Panc1 (cell line): ENCODE measurements around the gene GFY. TPM values are rescaled to one million over a fixed set of nuclear protein-coding genes. Genes with fewer than 3 reads are reported as not detected.

ENCODE experiments used
- ATAC-seq: fragments of 200-7000 bp; cut with Tn5 transposase; 2 replicates; pipeline ENCODE4 v1.9.1; 2020; ENCODE audit warnings: mild to moderate bottlenecking, moderate library complexity
- BruUV-seq: library from RNA; stranded (reverse); fragments of 400-500 nt; replicated peaks from 2 replicates; lab custom pipeline; 2021; lab: Mats Ljungman, UMichigan
- CTCF ChIA-PET: fragments of 300-600 bp; sonication (Branson Sonifier 250); formaldehyde crosslinking; loops from one replicate; lab custom pipeline; 2022; ENCODE audit warnings: antibody characterized with exemption; lab: Charles Lee
- POLR2A ChIA-PET: fragments of 300-600 bp; sonication (Branson Sonifier 250); formaldehyde crosslinking; loops from one replicate; lab custom pipeline; 2022; ENCODE audit warnings: antibody characterized with exemption; lab: Charles Lee
- DNase-seq: peaks from one replicate; pipeline ENCODE4 v3.0.0-alpha.2; 2010; ENCODE audit warnings: low read depth, low spot score
- H3K27ac ChIP-seq: 2 replicates; pipeline ENCODE4 v1.5.1; 2011; ENCODE audit warnings: mild to moderate bottlenecking, low read length, inconsistent platforms
- H3K27me3 ChIP-seq: fragments of 200-500 bp; sonication (Bioruptor generic); 2 replicates; pipeline ENCODE4 v1.6.0; 2014; ENCODE audit warnings: low read length, inconsistent platforms; ENCODE audit not compliant: control insufficient read depth, insufficient read depth
- H3K36me3 ChIP-seq: fragments of 200-500 bp; sonication (Bioruptor generic); 2 replicates; pipeline ENCODE4 v1.5.1; 2014; ENCODE audit warnings: inconsistent platforms, mild to moderate bottlenecking, low read length, moderate library complexity; ENCODE audit not compliant: control insufficient read depth, insufficient read depth
- H3K4me1 ChIP-seq: 2 replicates; pipeline ENCODE4 v1.5.1; 2011; ENCODE audit warnings: inconsistent platforms, mild to moderate bottlenecking, low read length, moderate library complexity; ENCODE audit not compliant: control insufficient read depth, insufficient read depth
- H3K4me3 ChIP-seq, 2 experiments: 2 replicates each; pipeline ENCODE4 v1.5.1; 2011 to 2012; ENCODE audit warnings: low read depth in 2 of 2, low read length in 2 of 2, mild to moderate bottlenecking in 2 of 2, inconsistent platforms in 1 of 2, moderate library complexity in 1 of 2
- H3K9me3 ChIP-seq: fragments of 200-500 bp; sonication (Bioruptor generic); 2 replicates; pipeline ENCODE4 v1.5.1; 2014; ENCODE audit warnings: low read depth, mild to moderate bottlenecking, inconsistent platforms, low read length, moderate library complexity; ENCODE audit not compliant: control insufficient read depth, insufficient read depth
- POLR2AphosphoS5 ChIP-seq: IDR thresholded peaks from 2 replicates; pipeline ENCODE4 v1.6.1; 2012; ENCODE audit warnings: mild to moderate bottlenecking, low read depth, low read length, moderate library complexity
- SIN3A ChIP-seq: IDR thresholded peaks from 2 replicates; pipeline ENCODE4 v1.6.1; 2012; ENCODE audit warnings: low read depth, mild to moderate bottlenecking, low read length, moderate library complexity, borderline replicate concordance; ENCODE audit not compliant: insufficient read depth
- TCF7L2 ChIP-seq: IDR thresholded peaks from 2 replicates; pipeline ENCODE4 v1.6.1; 2011; ENCODE audit warnings: mild to moderate bottlenecking, low read depth, low read length, inconsistent platforms
- in situ Hi-C: cut with HindIII; loops from 2 replicates; pipeline ENCODE4 v1.10.0; 2016; ENCODE audit warnings: low sequenced_read_pairs, low pct_unique_long_range_greater_than_20kb
- intact Hi-C: fragments of 100-400 bp; cut with micrococcal nuclease; formaldehyde crosslinking; loops from one replicate; pipeline ENCODE4 v1.10.0; 2022; ENCODE audit not compliant: unreplicated experiment
- total RNA-seq: library from RNA; stranded (reverse); gene quantifications from one replicate; pipeline ENCODE4 v1.2.1, GENCODE V29; 2021; ENCODE audit not compliant: unreplicated experiment
- TF ChIP-seq, protein P1 (sequence below): fragments of 450-650 bp; IDR thresholded peaks from 2 replicates; pipeline ENCODE4 v1.5.1; 2017; ENCODE audit warnings: mild to moderate bottlenecking
- TF ChIP-seq, protein P2 (sequence below), 2 experiments: IDR thresholded peaks; 2 replicates each; pipeline ENCODE4 v1.6.1; 2011 to 2012; ENCODE audit warnings: low read depth in 2 of 2, control low read depth in 1 of 2, low read length in 1 of 2, mild to moderate bottlenecking in 1 of 2, moderate library complexity in 1 of 2; ENCODE audit not compliant: insufficient read depth in 1 of 2

Gene GFY
- total RNA-seq, 1 experiment from 2014 or later = not detected

DNA sequence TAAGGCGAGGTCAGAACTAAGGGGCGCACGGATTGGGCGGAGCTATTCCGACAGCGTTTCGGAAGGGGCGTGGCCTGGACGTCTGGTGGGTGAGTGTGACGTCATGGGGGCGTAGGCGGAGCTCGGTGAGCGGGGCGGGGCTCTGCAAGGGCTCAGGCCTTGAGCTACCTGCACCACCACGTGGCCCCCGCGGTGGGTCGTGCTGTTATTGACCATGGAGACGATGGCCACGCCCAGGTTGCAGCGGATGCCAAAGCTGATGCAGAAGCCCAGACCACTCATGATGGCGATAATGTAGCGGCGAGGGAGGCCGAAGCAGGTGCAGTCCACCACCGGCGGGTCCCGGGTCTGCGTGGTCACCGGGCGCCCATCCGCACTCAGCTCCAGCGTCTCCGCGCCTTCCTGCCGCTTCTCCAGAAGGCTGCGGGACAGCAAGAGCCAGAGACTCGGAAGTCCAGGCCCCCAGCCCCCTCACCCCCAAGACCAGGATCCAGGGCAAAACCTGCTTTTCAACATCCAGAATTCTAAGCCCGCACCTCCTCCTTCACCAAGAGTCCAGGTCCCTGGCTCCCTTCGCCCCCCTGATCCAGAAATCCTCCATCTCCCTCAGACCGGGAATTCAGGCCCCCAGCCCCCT, 11.3 kb downstream of the GFY start:
- ChIA-PET CTCF (no interaction called here), POLR2A (no interaction called here)
- Histone ChIP-seq H3K4me3 (no peak overlapping the region), H3K4me1 (no peaks in the 10 kb centered on the region; the same call in 1 of the 2 replicates), H3K9me3 (no peaks in the 10 kb centered on the region), H3K27ac (no peak overlapping the region), H3K27me3 (peaks cover 9% of the 10 kb centered on the region; the same call in 1 of the 2 replicates), H3K36me3 (no peaks in the 10 kb centered on the region)
- ATAC-seq = no peak
- intact Hi-C loops (no loop called here), in situ Hi-C loops (no loop called here)
- no TSS peak for BruUV-seq
- TF ChIP-seq TCF7L2 = no peak
- no peak for TF ChIP-seq POLR2AphosphoS5
- TF ChIP-seq, protein P1, sequence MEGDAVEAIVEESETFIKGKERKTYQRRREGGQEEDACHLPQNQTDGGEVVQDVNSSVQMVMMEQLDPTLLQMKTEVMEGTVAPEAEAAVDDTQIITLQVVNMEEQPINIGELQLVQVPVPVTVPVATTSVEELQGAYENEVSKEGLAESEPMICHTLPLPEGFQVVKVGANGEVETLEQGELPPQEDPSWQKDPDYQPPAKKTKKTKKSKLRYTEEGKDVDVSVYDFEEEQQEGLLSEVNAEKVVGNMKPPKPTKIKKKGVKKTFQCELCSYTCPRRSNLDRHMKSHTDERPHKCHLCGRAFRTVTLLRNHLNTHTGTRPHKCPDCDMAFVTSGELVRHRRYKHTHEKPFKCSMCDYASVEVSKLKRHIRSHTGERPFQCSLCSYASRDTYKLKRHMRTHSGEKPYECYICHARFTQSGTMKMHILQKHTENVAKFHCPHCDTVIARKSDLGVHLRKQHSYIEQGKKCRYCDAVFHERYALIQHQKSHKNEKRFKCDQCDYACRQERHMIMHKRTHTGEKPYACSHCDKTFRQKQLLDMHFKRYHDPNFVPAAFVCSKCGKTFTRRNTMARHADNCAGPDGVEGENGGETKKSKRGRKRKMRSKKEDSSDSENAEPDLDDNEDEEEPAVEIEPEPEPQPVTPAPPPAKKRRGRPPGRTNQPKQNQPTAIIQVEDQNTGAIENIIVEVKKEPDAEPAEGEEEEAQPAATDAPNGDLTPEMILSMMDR = no peak
- TF ChIP-seq, protein P2, sequence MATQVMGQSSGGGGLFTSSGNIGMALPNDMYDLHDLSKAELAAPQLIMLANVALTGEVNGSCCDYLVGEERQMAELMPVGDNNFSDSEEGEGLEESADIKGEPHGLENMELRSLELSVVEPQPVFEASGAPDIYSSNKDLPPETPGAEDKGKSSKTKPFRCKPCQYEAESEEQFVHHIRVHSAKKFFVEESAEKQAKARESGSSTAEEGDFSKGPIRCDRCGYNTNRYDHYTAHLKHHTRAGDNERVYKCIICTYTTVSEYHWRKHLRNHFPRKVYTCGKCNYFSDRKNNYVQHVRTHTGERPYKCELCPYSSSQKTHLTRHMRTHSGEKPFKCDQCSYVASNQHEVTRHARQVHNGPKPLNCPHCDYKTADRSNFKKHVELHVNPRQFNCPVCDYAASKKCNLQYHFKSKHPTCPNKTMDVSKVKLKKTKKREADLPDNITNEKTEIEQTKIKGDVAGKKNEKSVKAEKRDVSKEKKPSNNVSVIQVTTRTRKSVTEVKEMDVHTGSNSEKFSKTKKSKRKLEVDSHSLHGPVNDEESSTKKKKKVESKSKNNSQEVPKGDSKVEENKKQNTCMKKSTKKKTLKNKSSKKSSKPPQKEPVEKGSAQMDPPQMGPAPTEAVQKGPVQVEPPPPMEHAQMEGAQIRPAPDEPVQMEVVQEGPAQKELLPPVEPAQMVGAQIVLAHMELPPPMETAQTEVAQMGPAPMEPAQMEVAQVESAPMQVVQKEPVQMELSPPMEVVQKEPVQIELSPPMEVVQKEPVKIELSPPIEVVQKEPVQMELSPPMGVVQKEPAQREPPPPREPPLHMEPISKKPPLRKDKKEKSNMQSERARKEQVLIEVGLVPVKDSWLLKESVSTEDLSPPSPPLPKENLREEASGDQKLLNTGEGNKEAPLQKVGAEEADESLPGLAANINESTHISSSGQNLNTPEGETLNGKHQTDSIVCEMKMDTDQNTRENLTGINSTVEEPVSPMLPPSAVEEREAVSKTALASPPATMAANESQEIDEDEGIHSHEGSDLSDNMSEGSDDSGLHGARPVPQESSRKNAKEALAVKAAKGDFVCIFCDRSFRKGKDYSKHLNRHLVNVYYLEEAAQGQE (IDR thresholded peaks at IDR 0.05; ENCODE audit: insufficient read depth in 1 of 2, low read depth in 2 of 2, low read length in 1 of 2) = no peak
- no peak for TF ChIP-seq SIN3A
- no peak for DNase-seq

DNA sequence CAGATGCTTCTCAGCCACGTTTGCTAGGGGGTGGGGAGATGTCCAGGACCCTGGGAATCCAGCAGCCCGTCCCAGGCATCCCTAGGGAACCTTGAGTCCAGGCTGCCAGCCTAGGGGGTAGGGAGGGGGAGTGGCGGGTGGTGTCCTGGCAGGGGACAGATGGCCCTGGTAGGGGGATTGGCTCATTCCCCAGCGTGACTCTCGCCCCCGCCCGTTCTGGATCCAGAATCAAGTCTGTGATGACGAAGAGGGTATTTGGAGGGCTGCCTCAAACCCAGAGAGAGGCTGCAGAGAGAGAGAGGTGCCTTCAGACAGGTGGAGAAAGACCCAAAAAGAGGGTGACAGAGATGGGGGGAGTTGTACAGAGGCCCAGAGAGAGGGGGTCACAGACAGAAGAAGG, 12.0 kb downstream of the GFY start:
- ATAC-seq (no peak), DNase-seq (no peak)
- H3K9me3 ChIP-seq = no peaks in the 10 kb centered on the region
- H3K27ac ChIP-seq = no peak overlapping the region
- no TSS peak for BruUV-seq
- H3K4me1 ChIP-seq = no peaks in the 10 kb centered on the region; the same call in 1 of the 2 replicates
- ChIA-PET POLR2A (no interaction called here), CTCF (no interaction called here)
- intact Hi-C loops (no loop called here), in situ Hi-C loops (no loop called here)
- TF ChIP-seq POLR2AphosphoS5 = no peak
- TF ChIP-seq, protein P1 = no peak
- no peak for TF ChIP-seq TCF7L2
- no peak for TF ChIP-seq SIN3A
- TF ChIP-seq, protein P2 (IDR thresholded peaks at IDR 0.05; ENCODE audit: insufficient read depth in 1 of 2, low read depth in 2 of 2, low read length in 1 of 2) = no peak
- peaks cover 9% of the 10 kb centered on the region; the same call in 1 of the 2 replicates for H3K27me3 ChIP-seq
- no peaks in the 10 kb centered on the region for H3K36me3 ChIP-seq
- H3K4me3 ChIP-seq = no peak overlapping the region
